ENCODE results near the gene CCDC12.

Gene CCDC12

DNA sequence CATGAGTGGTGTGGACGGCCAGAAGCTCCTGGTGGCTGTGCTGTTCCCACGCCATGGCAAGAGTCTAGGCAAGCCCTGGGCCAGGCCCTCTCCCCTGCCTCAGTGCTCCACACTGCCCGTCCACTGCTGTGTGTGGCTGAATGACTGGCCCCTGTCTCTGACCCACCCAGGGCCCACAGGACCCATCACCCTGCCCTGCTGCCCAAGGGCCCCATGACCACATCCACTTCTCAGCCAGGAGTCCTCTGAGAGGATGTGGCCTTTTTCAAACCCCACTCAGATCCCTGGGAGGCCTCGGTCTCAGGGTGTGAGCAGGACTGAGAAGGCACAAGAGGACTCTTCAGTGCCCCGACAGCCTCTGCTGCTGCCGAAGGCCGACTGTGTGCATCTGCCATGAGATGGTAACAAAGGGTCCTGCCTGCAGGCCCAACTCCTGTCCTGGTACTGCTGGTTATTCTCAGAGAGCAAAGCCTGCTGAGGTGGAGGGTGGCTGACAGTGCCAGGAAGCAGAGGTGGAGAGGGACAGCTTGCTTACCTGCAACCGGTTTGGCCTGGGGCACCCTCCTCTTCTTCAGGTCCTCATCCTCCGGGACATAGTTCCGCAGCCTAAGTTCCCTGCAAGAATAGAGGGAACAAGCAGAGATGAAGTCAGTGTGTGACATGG is 51.5 kb downstream of the CCDC12 start:
- TF ChIP-seq SUZ12 (IDR thresholded peaks at IDR 0.05; ENCODE audit: extremely low read depth, insufficient read depth, insufficient read length), result no peak
- Histone ChIP-seq H3K36me3 (ENCODE audit: insufficient read depth, insufficient read length, low read length) (peaks cover 95% of the 10 kb centered on the region), H3K9me3 (ENCODE audit: insufficient read depth, low read length) (no peaks in the 10 kb centered on the region), H3K9ac (ENCODE audit: insufficient read length, low read depth) (no peak overlapping the region), H3K27me3 (ENCODE audit: insufficient read depth, insufficient read length) (no peaks in the 10 kb centered on the region), H3K4me1 (ENCODE audit: insufficient read depth, insufficient read length) (peaks cover 12% of the 10 kb centered on the region), H3K4me3 (ENCODE audit: insufficient read length, low read depth) (no peak overlapping the region)
- DNase-seq (ENCODE audit: low read depth, low spot score), result no peak

DNA sequence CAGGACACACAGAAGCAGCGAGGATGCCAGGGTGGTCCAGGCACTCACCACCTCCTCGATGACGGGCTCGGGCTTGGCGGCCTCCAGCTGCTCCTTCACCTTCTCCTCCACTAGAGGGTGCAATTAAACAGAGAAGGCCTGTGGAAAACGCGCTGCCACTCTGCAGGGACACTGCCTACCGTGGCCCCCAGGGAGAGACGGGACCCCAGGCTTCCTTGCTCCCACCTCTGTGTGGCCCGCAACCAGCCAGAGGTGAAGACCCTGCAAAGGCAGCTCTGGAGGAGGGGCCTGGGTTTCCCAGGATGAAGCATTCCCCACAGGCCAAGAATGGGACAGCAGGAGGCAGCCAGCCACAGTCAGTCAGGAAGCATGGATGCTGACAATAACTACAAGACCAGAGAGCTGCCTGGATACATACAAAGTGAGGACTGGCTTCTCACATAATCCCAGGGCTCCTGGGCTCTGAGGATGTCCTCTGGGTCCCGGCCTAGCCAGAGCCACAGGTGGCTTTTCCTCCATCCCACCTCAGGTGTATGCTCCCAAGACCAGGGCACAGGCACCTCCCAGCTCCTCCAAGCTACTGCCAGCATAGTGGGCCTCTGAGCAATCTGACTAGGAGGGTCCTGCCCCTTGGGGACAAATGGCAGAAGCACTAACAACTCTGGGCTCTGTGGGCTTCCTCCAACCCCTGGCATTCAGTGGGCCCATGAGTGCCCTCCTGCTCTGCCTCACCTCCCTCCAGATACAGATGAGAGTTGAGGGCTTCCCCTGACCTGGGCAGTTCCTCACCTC is 52.8 kb downstream of the CCDC12 start:
- peaks cover 5% of the 10 kb centered on the region for H3K9me3 ChIP-seq (ENCODE audit: insufficient read depth, low read length)
- no peaks in the 10 kb centered on the region for H3K27me3 ChIP-seq (ENCODE audit: insufficient read depth, insufficient read length)
- H3K4me1 ChIP-seq (ENCODE audit: insufficient read depth, insufficient read length), result peaks cover 10% of the 10 kb centered on the region
- no peak overlapping the region for H3K9ac ChIP-seq (ENCODE audit: insufficient read length, low read depth)
- no peak for DNase-seq (ENCODE audit: low read depth, low spot score)
- TF ChIP-seq SUZ12 (IDR thresholded peaks at IDR 0.05; ENCODE audit: extremely low read depth, insufficient read depth, insufficient read length) (no peak), ZNF274 (IDR thresholded peaks at IDR 0.05; ENCODE audit: low read depth, low read length) (no peak), YY1 (IDR thresholded peaks at IDR 0.05; ENCODE audit: insufficient read depth, insufficient read length) (no peak)
- peaks cover 98% of the 10 kb centered on the region for H3K36me3 ChIP-seq (ENCODE audit: insufficient read depth, insufficient read length, low read length)
- no peak overlapping the region for H3K4me3 ChIP-seq (ENCODE audit: insufficient read length, low read depth)

DNA sequence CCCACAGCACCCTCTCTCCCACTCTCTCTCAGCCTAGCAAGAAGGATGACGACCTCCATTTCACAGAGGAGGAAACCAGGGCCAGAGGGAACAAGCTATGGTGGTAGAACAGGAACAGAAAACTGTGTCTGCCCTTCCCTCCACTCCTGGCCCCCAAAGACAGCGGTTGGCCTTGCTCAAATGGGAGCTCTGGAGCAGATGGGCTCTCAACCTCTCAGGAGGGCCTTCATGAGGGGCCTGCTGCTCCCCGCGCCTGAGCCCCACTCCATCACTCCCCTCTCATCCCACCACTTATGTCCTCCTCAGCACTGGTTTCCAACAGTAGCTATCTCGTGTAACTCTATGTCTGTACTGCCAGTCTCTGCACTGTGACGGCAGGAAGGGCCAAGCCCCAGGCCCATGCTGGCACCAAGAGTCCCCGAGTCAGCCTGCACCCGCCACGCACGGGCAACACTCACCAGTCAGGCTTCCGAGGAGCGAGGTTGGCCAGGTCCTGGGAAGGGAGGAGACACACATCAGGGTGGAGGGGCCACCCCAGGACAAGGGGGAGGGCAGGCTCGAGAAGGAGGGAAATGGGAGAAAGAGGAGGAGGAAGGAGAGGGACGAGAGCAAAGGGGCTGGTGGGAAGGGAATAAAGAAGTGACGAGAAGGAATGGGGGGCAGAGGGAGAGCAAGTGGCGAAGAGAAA is 53.5 kb downstream of the CCDC12 start:
- Histone ChIP-seq H3K4me1 (ENCODE audit: insufficient read depth, insufficient read length) (peaks cover 10% of the 10 kb centered on the region), H3K9me3 (ENCODE audit: insufficient read depth, low read length) (peaks cover 12% of the 10 kb centered on the region), H3K9ac (ENCODE audit: insufficient read length, low read depth) (no peak overlapping the region), H3K27me3 (ENCODE audit: insufficient read depth, insufficient read length) (no peaks in the 10 kb centered on the region), H3K36me3 (ENCODE audit: insufficient read depth, insufficient read length, low read length) (peaks cover 98% of the 10 kb centered on the region), H3K4me3 (ENCODE audit: insufficient read length, low read depth) (no peak overlapping the region)
- TF ChIP-seq ZNF274 (IDR thresholded peaks at IDR 0.05; ENCODE audit: low read depth, low read length) (no peak), YY1 (IDR thresholded peaks at IDR 0.05; ENCODE audit: insufficient read depth, insufficient read length) (no peak), SUZ12 (IDR thresholded peaks at IDR 0.05; ENCODE audit: extremely low read depth, insufficient read depth, insufficient read length) (no peak)
- DNase-seq (ENCODE audit: low read depth, low spot score), result no peak

DNA sequence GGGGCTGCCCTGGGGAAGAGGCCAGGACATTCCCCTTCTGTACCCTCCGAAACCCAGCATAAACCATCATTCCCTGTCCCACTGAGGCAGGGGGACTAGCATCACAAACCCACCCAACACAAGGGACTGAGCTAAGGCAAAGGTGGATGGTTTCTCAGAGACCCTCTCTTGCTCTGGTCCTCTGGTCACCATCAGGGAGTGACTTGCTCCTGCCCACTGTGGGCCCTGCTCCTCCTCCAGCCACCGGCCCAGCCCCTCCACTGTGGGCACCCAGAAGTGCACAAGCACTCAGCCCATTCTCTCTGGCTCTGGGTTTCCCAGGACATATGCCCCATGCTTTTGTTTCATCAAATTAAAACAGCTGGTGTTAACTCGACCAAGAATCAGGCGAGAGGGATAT is 54.1 kb downstream of the CCDC12 start:
- no peak for DNase-seq (ENCODE audit: low read depth, low spot score)
- no peak overlapping the region for H3K4me3 ChIP-seq (ENCODE audit: insufficient read length, low read depth)
- TF ChIP-seq ZNF274 (IDR thresholded peaks at IDR 0.05; ENCODE audit: low read depth, low read length) (no peak), YY1 (IDR thresholded peaks at IDR 0.05; ENCODE audit: insufficient read depth, insufficient read length) (no peak), SUZ12 (IDR thresholded peaks at IDR 0.05; ENCODE audit: extremely low read depth, insufficient read depth, insufficient read length) (no peak)
- peaks cover 6% of the 10 kb centered on the region for H3K4me1 ChIP-seq (ENCODE audit: insufficient read depth, insufficient read length)
- peaks cover 98% of the 10 kb centered on the region for H3K36me3 ChIP-seq (ENCODE audit: insufficient read depth, insufficient read length, low read length)
- H3K27me3 ChIP-seq (ENCODE audit: insufficient read depth, insufficient read length), result no peaks in the 10 kb centered on the region
- H3K9me3 ChIP-seq (ENCODE audit: insufficient read depth, low read length), result peaks cover 18% of the 10 kb centered on the region
- no peak overlapping the region for H3K9ac ChIP-seq (ENCODE audit: insufficient read length, low read depth)

DNA sequence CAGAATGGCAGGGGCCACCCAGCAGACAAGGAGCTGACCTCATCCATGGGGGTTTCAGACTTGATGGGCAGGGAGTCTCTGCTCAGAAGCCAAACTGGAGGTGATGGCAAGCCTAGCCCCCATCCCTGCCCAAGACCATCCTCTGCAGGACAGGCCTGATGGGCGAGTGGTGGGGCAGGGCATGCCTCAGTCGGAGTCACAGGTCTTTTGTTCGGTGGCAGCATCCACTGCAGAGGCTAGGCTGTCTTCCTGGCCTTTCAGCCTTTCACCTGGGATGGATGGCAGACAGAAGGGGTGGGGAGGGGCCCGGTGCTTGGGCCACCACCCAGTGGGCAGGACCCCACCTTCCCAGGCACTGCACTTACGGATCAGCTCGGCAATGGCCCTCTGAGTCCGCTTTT is 54.7 kb downstream of the CCDC12 start:
- no peak for DNase-seq (ENCODE audit: low read depth, low spot score)
- Histone ChIP-seq H3K9me3 (ENCODE audit: insufficient read depth, low read length) (peaks cover 22% of the 10 kb centered on the region), H3K4me1 (ENCODE audit: insufficient read depth, insufficient read length) (peaks cover 5% of the 10 kb centered on the region), H3K9ac (ENCODE audit: insufficient read length, low read depth) (no peak overlapping the region), H3K36me3 (ENCODE audit: insufficient read depth, insufficient read length, low read length) (peaks cover 98% of the 10 kb centered on the region), H3K4me3 (ENCODE audit: insufficient read length, low read depth) (no peak overlapping the region), H3K27me3 (ENCODE audit: insufficient read depth, insufficient read length) (no peaks in the 10 kb centered on the region)
- TF ChIP-seq YY1 (IDR thresholded peaks at IDR 0.05; ENCODE audit: insufficient read depth, insufficient read length) (no peak), SUZ12 (IDR thresholded peaks at IDR 0.05; ENCODE audit: extremely low read depth, insufficient read depth, insufficient read length) (no peak), ZNF274 (IDR thresholded peaks at IDR 0.05; ENCODE audit: low read depth, low read length) (no peak)

DNA sequence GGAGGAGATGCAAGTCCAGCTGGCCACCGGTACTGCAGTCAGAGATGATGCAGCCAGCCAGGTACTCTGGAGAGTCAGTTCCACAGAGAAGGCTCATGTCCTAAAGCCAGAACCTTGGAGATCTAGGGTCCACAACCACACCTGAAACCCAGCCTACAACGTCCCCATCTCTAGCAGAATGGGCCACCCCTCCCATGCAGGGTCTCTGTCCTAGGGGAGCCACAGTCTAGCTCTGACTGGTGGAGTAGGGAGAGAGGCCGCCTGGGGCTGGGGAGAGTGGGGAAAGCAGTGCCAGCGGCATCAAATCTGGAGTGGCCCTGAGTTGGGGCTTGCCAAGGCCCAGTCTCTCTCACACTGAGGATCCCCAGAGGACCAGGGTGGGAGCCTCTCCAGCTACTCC is 55.5 kb downstream of the CCDC12 start:
- peaks cover 93% of the 10 kb centered on the region for H3K36me3 ChIP-seq (ENCODE audit: insufficient read depth, insufficient read length, low read length)
- TF ChIP-seq SUZ12 (IDR thresholded peaks at IDR 0.05; ENCODE audit: extremely low read depth, insufficient read depth, insufficient read length) (no peak), ZNF274 (IDR thresholded peaks at IDR 0.05; ENCODE audit: low read depth, low read length) (no peak), YY1 (IDR thresholded peaks at IDR 0.05; ENCODE audit: insufficient read depth, insufficient read length) (no peak)
- no peak overlapping the region for H3K9ac ChIP-seq (ENCODE audit: insufficient read length, low read depth)
- DNase-seq (ENCODE audit: low read depth, low spot score), result no peak
- peaks cover 5% of the 10 kb centered on the region for H3K4me1 ChIP-seq (ENCODE audit: insufficient read depth, insufficient read length)
- peaks cover 22% of the 10 kb centered on the region for H3K9me3 ChIP-seq (ENCODE audit: insufficient read depth, low read length)
- no peaks in the 10 kb centered on the region for H3K27me3 ChIP-seq (ENCODE audit: insufficient read depth, insufficient read length)
- H3K4me3 ChIP-seq (ENCODE audit: insufficient read length, low read depth), result no peak overlapping the region

DNA sequence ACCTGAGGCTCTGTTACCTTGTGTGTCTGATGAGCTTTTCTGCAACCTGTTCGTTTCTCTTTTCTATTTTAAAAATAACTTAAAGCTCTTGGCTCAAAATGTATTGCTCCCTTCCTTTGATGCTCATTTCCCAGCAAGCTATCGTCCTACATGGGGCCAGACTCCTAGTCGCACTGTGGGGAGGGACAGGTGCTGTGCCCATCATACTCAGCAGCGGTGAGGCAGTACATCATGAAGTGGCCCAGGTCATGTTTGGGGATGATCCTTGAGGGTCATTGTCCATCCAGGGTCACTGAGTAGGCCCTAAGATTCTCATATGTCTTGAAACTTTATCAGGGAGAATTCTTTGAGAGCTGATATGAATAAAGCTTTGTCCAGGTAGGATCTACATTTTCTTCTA is 57.9 kb downstream of the CCDC12 start:
- TF ChIP-seq ZNF274 (IDR thresholded peaks at IDR 0.05; ENCODE audit: low read depth, low read length) (no peak), YY1 (IDR thresholded peaks at IDR 0.05; ENCODE audit: insufficient read depth, insufficient read length) (no peak), SUZ12 (IDR thresholded peaks at IDR 0.05; ENCODE audit: extremely low read depth, insufficient read depth, insufficient read length) (no peak)
- no peak overlapping the region for H3K9ac ChIP-seq (ENCODE audit: insufficient read length, low read depth)
- H3K4me3 ChIP-seq (ENCODE audit: insufficient read length, low read depth), result no peak overlapping the region
- no peaks in the 10 kb centered on the region for H3K27me3 ChIP-seq (ENCODE audit: insufficient read depth, insufficient read length)
- H3K4me1 ChIP-seq (ENCODE audit: insufficient read depth, insufficient read length), result no peaks in the 10 kb centered on the region
- H3K36me3 ChIP-seq (ENCODE audit: insufficient read depth, insufficient read length, low read length), result peaks cover 80% of the 10 kb centered on the region
- DNase-seq (ENCODE audit: low read depth, low spot score), result no peak
- H3K9me3 ChIP-seq (ENCODE audit: insufficient read depth, low read length), result peaks cover 22% of the 10 kb centered on the region

Data from NT2/D1 (cell line).